Liver (tissue), 9 donors: ENCODE measurements around the gene TAS2R41. TPM values are rescaled to one million over a fixed set of nuclear protein-coding genes. Genes with fewer than 3 reads are reported as not detected.

Experiments
- DNase-seq: peaks from one replicate; pipeline ENCODE4 v3.0.0-alpha.2; 2017; ENCODE audit warnings: low spot score
- H3K27ac ChIP-seq, 2 donors: one replicate each; pipeline ENCODE4 v1.7.0; 2013; ENCODE audit warnings: inconsistent platforms in 2 of 2, low read length in 2 of 2, control low read depth in 1 of 2, low read depth in 1 of 2, mild to moderate bottlenecking in 1 of 2
- H3K27me3 ChIP-seq, 4 donors: one replicate each; pipeline versions ENCODE4 v1.6.1 to v1.7.0; 2013; ENCODE audit warnings: low read length in 3 of 4, inconsistent platforms in 1 of 4, mild to moderate bottlenecking in 1 of 4, moderate library complexity in 1 of 4; ENCODE audit not compliant: control insufficient read depth in 4 of 4, insufficient read depth in 4 of 4
- H3K36me3 ChIP-seq, 4 donors: one replicate each; pipeline versions ENCODE4 v1.6.1 to v1.7.0; 2013; ENCODE audit warnings: low read length in 3 of 4, mild to moderate bottlenecking in 3 of 4, low read depth in 1 of 4, moderate library complexity in 1 of 4; ENCODE audit not compliant: control insufficient read depth in 4 of 4, insufficient read depth in 3 of 4
- H3K4me1 ChIP-seq, 4 donors: one replicate each; pipeline versions ENCODE4 v1.6.1 to v1.7.0; 2013; ENCODE audit warnings: low read length in 3 of 4, mild to moderate bottlenecking in 3 of 4, moderate library complexity in 1 of 4; ENCODE audit not compliant: control insufficient read depth in 4 of 4, insufficient read depth in 4 of 4
- H3K4me3 ChIP-seq, 3 donors: one replicate each; pipeline versions ENCODE4 v1.6.1 to v1.7.0; 2013; ENCODE audit warnings: low read length in 3 of 3, control low read depth in 1 of 3, low read depth in 1 of 3, mild to moderate bottlenecking in 1 of 3
- H3K9ac ChIP-seq, 2 donors: one replicate each; pipeline ENCODE4 v1.7.0; 2013; ENCODE audit warnings: low read length in 2 of 2, mild to moderate bottlenecking in 2 of 2, moderate library complexity in 2 of 2, control low read depth in 1 of 2, low read depth in 1 of 2
- H3K9me3 ChIP-seq, 4 donors: one replicate each; pipeline versions ENCODE4 v1.6.1 to v1.7.0; 2013; ENCODE audit warnings: low read length in 3 of 4; ENCODE audit not compliant: control insufficient read depth in 4 of 4
- EGR1 ChIP-seq, 2 donors: IDR thresholded peaks; 2 replicates each; pipeline ENCODE4 v1.6.1; 2016 to 2018; ENCODE audit warnings: antibody characterized with exemption in 2 of 2, low read depth in 2 of 2
- FOXA1 ChIP-seq: IDR thresholded peaks from 2 replicates; pipeline ENCODE4 v1.6.1; 2016; ENCODE audit warnings: antibody characterized with exemption
- FOXA2 ChIP-seq: IDR thresholded peaks from 2 replicates; pipeline ENCODE4 v1.6.1; 2016; ENCODE audit warnings: antibody characterized with exemption
- GABPA ChIP-seq, 2 donors: IDR thresholded peaks in 1 of 2; conservative IDR thresholded peaks in 1 of 2; 2 replicates each; pipeline ENCODE4 v1.6.1; 2016; ENCODE audit warnings: antibody characterized with exemption in 2 of 2, mild to moderate bottlenecking in 1 of 2, moderate library complexity in 1 of 2
- HNF4A ChIP-seq, 2 donors: conservative IDR thresholded peaks; 2 replicates each; pipeline ENCODE4 v1.6.1; 2016; ENCODE audit warnings: antibody characterized with exemption in 2 of 2, mild to moderate bottlenecking in 2 of 2
- HNF4G ChIP-seq: IDR thresholded peaks from 2 replicates; pipeline ENCODE4 v1.6.1; 2016; ENCODE audit warnings: antibody characterized with exemption
- JUND ChIP-seq, 2 donors: IDR thresholded peaks; 2 replicates each; pipeline ENCODE4 v1.6.1; 2016; ENCODE audit warnings: antibody characterized with exemption in 2 of 2
- NR2F2 ChIP-seq: IDR thresholded peaks from 2 replicates; pipeline ENCODE4 v1.6.1; 2016; ENCODE audit warnings: antibody characterized with exemption
- RAD21 ChIP-seq, 2 donors: IDR thresholded peaks; 2 replicates each; pipeline ENCODE4 v1.6.1; 2016; ENCODE audit warnings: antibody characterized with exemption in 2 of 2, mild to moderate bottlenecking in 2 of 2
- RXRA ChIP-seq, 2 donors: IDR thresholded peaks; 2 replicates each; pipeline ENCODE4 v1.6.1; 2017 to 2018; ENCODE audit warnings: antibody characterized with exemption in 2 of 2, mild to moderate bottlenecking in 1 of 2
- SP1 ChIP-seq: IDR thresholded peaks from 2 replicates; pipeline ENCODE4 v1.6.1; 2018; ENCODE audit warnings: antibody characterized with exemption, mild to moderate bottlenecking
- TAF1 ChIP-seq: conservative IDR thresholded peaks from 2 replicates; pipeline ENCODE4 v1.6.1; 2016; ENCODE audit warnings: antibody characterized with exemption, mild to moderate bottlenecking
- YY1 ChIP-seq: IDR thresholded peaks from 2 replicates; pipeline ENCODE4 v1.6.1; 2016; ENCODE audit warnings: antibody characterized with exemption, mild to moderate bottlenecking
- WGBS: extraction: QIAGEN DNeasy Blood & Tissue Kit; methylation state at CpG from one replicate; pipeline ENCODE4 v1.1.7; 2013; 5-methylcytosine and 5-hydroxymethylcytosine counted together
- polyA plus RNA-seq, 2 donors: library from polyadenylated mRNA; stranded (reverse) in 1 of 2; unstranded in 1 of 2; fragments of 200-250 nt in 1 of 2; fragments of >200 nt in 1 of 2; fragmentation: Nextera tagmentation in 1 of 2; extraction: Ambion mirVana in 1 of 2; gene quantifications; one replicate each; pipeline versions ENCODE4 v1.2.1 to v1.2.3, GENCODE V29; 2013 to 2015
- total RNA-seq, 2 donors: library from RNA; depleted of rRNA; stranded (reverse); fragments of >200 nt; gene quantifications; one replicate each; pipeline ENCODE4 v1.2.3, GENCODE V29; 2014
- TF ChIP-seq, protein P1 (sequence below): IDR thresholded peaks from 2 replicates; pipeline ENCODE4 v1.6.1; 2016; ENCODE audit warnings: antibody characterized with exemption
- TF ChIP-seq, protein P2 (sequence below): fragments of 150-350 bp; IDR thresholded peaks from 2 replicates; pipeline ENCODE4 v1.5.1; 2017; ENCODE audit warnings: improper control_type of control experiment, low read depth, low read length; ENCODE audit not compliant: missing input control
- TF ChIP-seq, protein P3 (sequence below): IDR thresholded peaks from 2 replicates; pipeline ENCODE4 v1.6.1; 2016; ENCODE audit warnings: antibody characterized with exemption
- TF ChIP-seq, protein P4 (sequence below): IDR thresholded peaks from 2 replicates; pipeline ENCODE4 v1.6.1; 2016; ENCODE audit warnings: antibody characterized with exemption, mild to moderate bottlenecking
- TF ChIP-seq, protein P5 (sequence below): IDR thresholded peaks from 2 replicates; pipeline ENCODE4 v1.6.1; 2016; ENCODE audit warnings: antibody characterized with exemption
- donor health status: healthy.
- donor health status: healthy.
- donor health status: healthy.
- donor health status: healthy.
- donor health status: healthy.

TAS2R41 gene
- total and polyA plus RNA-seq, 4 donors, result 0.25 TPM; not detected in 3

DNA sequence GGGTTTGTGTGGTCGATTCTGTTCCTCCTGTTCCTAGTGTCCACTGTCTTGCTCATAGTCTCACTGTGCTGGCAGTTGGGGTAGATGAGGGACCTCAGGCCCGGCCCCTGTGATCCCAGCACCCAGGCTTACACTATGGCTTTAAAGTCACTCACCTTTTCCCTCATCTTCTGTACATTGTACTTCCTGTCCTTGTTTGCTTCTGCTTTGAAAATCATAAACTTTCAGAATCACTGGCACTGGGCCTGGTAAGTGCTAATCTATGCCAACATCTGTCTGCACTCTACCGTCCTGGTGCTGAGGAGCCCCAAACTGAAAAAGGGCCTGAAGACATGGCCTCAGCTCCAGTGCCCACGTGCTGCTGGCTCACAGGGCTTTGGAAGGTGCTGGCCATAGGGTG, 40.1 kb upstream of the TAS2R41 start:
- TF ChIP-seq JUND (IDR thresholded peaks at IDR 0.05), result no peak
- no peak for TF ChIP-seq FOXA1
- WGBS, result 45% methylated on average over 4 of the region's 4 CpGs
- H3K9ac ChIP-seq, result no peak overlapping the region
- H3K4me3 ChIP-seq, result peak overlapping the region in 1 of 3 donors; percentile 5
- H3K9me3 ChIP-seq, result no peaks in the 10 kb centered on the region
- no peak overlapping the region for H3K27ac ChIP-seq
- no peaks in the 10 kb centered on the region for H3K36me3 ChIP-seq
- peaks cover 8 to 42% (median 34%) of the 10 kb centered on the region in 4 donors for H3K4me1 ChIP-seq
- no peak for DNase-seq
- H3K27me3 ChIP-seq, result no peaks in the 10 kb centered on the region

DNA sequence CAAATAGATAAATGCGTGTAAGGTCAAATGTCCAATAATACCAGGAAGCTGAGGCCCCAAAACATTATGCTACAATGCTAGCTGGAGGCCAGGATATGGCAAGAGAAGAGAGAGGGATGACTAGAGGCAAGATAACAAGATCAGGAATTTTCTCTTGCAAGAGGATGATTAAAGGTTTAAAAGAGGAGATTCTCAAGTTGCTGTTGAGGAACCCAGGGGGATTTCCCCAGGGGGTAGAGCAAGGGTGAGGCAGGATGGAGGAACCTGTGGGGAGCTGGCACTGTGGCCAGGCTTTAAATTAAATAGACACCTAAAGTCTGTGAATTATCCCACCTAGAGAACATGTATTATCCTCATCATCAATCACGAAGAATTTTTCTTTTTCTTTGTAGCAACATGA, 37.8 kb upstream of the TAS2R41 start:
- Histone ChIP-seq H3K27me3 (no peaks in the 10 kb centered on the region), H3K9me3 (no peaks in the 10 kb centered on the region), H3K4me1 (peaks cover 13 to 48% (median 42%) of the 10 kb centered on the region in 4 donors), H3K9ac (no peak overlapping the region), H3K36me3 (no peaks in the 10 kb centered on the region), H3K27ac (no peak overlapping the region), H3K4me3 (no peak overlapping the region)
- TF ChIP-seq EGR1 (IDR thresholded peaks at IDR 0.05; ENCODE audit: low read depth in 2 of 2) (no peak), FOXA2 (no peak), JUND (IDR thresholded peaks at IDR 0.05) (no peak), RXRA (IDR thresholded peaks at IDR 0.05) (no peak), HNF4G (no peak), TAF1 (no peak), HNF4A (conservative IDR thresholded peaks at IDR 0.05) (no peak), RAD21 (IDR thresholded peaks at IDR 0.05) (no peak), NR2F2 (no peak), FOXA1 (no peak), YY1 (no peak), GABPA (IDR thresholded peaks at IDR 0.05 in 1 of 2, conservative IDR thresholded peaks at IDR 0.05 in 1 of 2) (no peak), SP1 (no peak)
- TF ChIP-seq, protein P1, sequence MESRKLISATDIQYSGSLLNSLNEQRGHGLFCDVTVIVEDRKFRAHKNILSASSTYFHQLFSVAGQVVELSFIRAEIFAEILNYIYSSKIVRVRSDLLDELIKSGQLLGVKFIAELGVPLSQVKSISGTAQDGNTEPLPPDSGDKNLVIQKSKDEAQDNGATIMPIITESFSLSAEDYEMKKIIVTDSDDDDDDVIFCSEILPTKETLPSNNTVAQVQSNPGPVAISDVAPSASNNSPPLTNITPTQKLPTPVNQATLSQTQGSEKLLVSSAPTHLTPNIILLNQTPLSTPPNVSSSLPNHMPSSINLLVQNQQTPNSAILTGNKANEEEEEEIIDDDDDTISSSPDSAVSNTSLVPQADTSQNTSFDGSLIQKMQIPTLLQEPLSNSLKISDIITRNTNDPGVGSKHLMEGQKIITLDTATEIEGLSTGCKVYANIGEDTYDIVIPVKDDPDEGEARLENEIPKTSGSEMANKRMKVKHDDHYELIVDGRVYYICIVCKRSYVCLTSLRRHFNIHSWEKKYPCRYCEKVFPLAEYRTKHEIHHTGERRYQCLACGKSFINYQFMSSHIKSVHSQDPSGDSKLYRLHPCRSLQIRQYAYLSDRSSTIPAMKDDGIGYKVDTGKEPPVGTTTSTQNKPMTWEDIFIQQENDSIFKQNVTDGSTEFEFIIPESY, result no peak
- TF ChIP-seq, protein P2, sequence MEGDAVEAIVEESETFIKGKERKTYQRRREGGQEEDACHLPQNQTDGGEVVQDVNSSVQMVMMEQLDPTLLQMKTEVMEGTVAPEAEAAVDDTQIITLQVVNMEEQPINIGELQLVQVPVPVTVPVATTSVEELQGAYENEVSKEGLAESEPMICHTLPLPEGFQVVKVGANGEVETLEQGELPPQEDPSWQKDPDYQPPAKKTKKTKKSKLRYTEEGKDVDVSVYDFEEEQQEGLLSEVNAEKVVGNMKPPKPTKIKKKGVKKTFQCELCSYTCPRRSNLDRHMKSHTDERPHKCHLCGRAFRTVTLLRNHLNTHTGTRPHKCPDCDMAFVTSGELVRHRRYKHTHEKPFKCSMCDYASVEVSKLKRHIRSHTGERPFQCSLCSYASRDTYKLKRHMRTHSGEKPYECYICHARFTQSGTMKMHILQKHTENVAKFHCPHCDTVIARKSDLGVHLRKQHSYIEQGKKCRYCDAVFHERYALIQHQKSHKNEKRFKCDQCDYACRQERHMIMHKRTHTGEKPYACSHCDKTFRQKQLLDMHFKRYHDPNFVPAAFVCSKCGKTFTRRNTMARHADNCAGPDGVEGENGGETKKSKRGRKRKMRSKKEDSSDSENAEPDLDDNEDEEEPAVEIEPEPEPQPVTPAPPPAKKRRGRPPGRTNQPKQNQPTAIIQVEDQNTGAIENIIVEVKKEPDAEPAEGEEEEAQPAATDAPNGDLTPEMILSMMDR, result no peak
- TF ChIP-seq, protein P3, sequence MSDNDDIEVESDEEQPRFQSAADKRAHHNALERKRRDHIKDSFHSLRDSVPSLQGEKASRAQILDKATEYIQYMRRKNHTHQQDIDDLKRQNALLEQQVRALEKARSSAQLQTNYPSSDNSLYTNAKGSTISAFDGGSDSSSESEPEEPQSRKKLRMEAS, result no peak
- TF ChIP-seq, protein P4, sequence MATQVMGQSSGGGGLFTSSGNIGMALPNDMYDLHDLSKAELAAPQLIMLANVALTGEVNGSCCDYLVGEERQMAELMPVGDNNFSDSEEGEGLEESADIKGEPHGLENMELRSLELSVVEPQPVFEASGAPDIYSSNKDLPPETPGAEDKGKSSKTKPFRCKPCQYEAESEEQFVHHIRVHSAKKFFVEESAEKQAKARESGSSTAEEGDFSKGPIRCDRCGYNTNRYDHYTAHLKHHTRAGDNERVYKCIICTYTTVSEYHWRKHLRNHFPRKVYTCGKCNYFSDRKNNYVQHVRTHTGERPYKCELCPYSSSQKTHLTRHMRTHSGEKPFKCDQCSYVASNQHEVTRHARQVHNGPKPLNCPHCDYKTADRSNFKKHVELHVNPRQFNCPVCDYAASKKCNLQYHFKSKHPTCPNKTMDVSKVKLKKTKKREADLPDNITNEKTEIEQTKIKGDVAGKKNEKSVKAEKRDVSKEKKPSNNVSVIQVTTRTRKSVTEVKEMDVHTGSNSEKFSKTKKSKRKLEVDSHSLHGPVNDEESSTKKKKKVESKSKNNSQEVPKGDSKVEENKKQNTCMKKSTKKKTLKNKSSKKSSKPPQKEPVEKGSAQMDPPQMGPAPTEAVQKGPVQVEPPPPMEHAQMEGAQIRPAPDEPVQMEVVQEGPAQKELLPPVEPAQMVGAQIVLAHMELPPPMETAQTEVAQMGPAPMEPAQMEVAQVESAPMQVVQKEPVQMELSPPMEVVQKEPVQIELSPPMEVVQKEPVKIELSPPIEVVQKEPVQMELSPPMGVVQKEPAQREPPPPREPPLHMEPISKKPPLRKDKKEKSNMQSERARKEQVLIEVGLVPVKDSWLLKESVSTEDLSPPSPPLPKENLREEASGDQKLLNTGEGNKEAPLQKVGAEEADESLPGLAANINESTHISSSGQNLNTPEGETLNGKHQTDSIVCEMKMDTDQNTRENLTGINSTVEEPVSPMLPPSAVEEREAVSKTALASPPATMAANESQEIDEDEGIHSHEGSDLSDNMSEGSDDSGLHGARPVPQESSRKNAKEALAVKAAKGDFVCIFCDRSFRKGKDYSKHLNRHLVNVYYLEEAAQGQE, result no peak
- TF ChIP-seq, protein P5, sequence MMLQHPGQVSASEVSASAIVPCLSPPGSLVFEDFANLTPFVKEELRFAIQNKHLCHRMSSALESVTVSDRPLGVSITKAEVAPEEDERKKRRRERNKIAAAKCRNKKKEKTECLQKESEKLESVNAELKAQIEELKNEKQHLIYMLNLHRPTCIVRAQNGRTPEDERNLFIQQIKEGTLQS, result no peak
- DNase-seq, result no peak
- WGBS, result 78% methylated on average over 2 of the region's 2 CpGs
